Activated naive CD8-positive, alpha-beta T cell (primary cell): ENCODE data around the gene AADAT.
"Not testable (repeated sequence)": the region's sequence is repeated elsewhere in the genome, so short reads cannot be mapped to it uniquely, and the experiment has no call there.

Experiments
- H3K27ac Mint-ChIP-seq: one replicate; pipeline ENCODE4 v1.8.0; 2021; ENCODE audit warnings: mixed read lengths
- H3K27me3 Mint-ChIP-seq: one replicate; pipeline ENCODE4 v1.8.0; 2021; ENCODE audit warnings: mixed read lengths
- H3K36me3 Mint-ChIP-seq: one replicate; pipeline ENCODE4 v1.8.0; 2021; ENCODE audit warnings: mixed read lengths
- H3K4me1 Mint-ChIP-seq: one replicate; pipeline ENCODE4 v1.8.0; 2021; ENCODE audit warnings: low read depth, mixed read lengths
- H3K4me3 Mint-ChIP-seq: one replicate; pipeline ENCODE4 v1.8.0; 2021; ENCODE audit warnings: mild to moderate bottlenecking, mixed read lengths
- H3K9me3 Mint-ChIP-seq: one replicate; pipeline ENCODE4 v1.8.0; 2021; ENCODE audit warnings: low read depth, mixed read lengths

The AADAT gene

DNA sequence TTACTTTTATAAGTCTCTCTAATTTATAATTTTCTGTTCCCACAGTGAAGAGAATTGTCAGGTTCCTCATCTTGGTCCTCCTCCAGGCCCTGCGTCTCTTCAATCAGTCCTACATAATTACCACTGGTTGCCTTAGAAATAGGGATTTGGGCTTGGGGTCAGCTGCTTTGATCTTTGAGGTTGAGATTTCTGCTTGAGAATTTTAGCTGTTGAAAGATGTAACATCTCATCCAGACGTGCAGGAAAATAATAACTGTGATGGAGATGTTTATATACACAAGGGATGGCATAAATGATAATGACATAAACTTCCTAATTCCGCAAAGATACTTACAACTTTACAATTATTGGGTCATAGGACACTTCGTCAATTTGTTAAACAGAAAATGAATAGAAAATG, 30.3 kb downstream of the AADAT start:
- H3K9me3 Mint-ChIP-seq, result no peaks in the 10 kb centered on the region
- H3K4me1 Mint-ChIP-seq, result no peaks in the 10 kb centered on the region
- H3K4me3 Mint-ChIP-seq, result no peak overlapping the region
- no peaks in the 10 kb centered on the region for H3K36me3 Mint-ChIP-seq
- peaks cover 3% of the 10 kb centered on the region for H3K27me3 Mint-ChIP-seq
- no peak overlapping the region for H3K27ac Mint-ChIP-seq

DNA sequence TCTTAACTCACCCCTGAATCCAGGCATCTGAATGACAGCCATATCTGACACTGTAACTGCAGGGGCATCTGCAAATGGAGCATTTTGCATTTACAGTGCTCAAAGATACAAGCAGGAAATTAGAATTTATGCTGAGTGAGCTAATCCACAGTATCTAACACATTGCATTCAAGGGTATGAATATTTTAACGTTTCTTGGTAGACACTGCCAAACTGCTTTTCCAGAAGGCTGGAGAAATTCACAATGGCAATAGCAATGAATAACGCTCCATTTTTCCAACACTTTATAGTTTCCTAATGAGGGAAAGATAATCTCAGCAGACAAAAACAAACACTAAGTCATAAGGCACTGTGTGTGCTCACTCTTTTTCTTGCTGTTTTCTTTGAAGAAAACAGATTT, 30.9 kb downstream of the AADAT start:
- Mint-ChIP-seq H3K27me3 (peaks cover 3% of the 10 kb centered on the region), H3K4me3 (no peak overlapping the region), H3K9me3 (no peaks in the 10 kb centered on the region), H3K4me1 (no peaks in the 10 kb centered on the region), H3K27ac (no peak overlapping the region), H3K36me3 (no peaks in the 10 kb centered on the region)

- Mint-ChIP-seq H3K4me3 (no peak overlapping the region), H3K27me3 (peaks cover 3% of the 10 kb centered on the region), H3K27ac (no peak overlapping the region), H3K9me3 (no peaks in the 10 kb centered on the region), H3K4me1 (no peaks in the 10 kb centered on the region), H3K36me3 (no peaks in the 10 kb centered on the region)
Measured at GRCh38 chr4:170057866-170058265, 31.9 kb downstream of the AADAT start.

GRCh38 chr4:170052919-170053318, 36.8 kb downstream of the AADAT start:
- H3K4me1 Mint-ChIP-seq, result no peaks in the 10 kb centered on the region
- H3K9me3 Mint-ChIP-seq, result no peaks in the 10 kb centered on the region
- H3K4me3 Mint-ChIP-seq, result no peak overlapping the region
- H3K27me3 Mint-ChIP-seq, result peaks cover 2% of the 10 kb centered on the region
- no peak overlapping the region for H3K27ac Mint-ChIP-seq
- H3K36me3 Mint-ChIP-seq, result no peaks in the 10 kb centered on the region

DNA sequence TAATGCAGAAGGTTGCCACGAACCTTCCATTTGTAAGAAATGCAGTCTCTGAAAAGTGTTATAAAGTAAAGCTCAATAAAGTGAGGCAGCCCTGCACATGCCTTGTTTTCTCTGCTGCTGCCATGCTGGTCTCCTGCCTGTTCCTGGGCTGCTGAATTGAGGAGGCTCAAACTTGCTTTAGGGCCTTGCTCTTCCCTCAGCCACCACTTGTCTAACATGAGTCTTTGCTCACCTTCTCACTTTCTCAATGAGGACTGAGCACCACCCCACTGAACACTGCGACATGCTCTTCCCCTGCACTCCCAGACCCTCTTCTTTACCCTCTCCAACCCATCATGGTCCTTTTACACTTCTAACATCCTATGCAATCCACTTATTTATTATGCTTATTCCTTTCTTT, 38.4 kb downstream of the AADAT start:
- no peak overlapping the region for H3K4me3 Mint-ChIP-seq
- no peaks in the 10 kb centered on the region for H3K9me3 Mint-ChIP-seq

DNA sequence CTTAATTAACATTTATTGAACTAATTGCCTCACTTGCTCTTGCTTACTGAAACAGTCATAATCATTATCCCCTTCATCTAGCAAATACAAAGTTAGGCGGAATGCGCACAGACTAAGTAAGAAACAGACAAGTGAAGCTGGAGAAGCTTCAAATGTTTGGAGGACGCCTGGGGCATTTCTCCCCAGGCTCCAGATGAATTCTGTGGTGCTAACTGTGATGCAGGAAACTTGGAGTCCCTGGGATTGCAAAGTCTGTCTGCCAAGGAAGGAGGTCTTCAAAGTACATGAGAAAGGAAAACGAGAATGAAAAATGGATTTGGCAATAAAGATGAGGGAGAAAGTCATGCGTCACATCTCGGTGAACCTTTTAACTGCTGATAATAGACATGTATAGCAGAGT, 40.0 kb downstream of the AADAT start:
- Mint-ChIP-seq H3K9me3 (no peaks in the 10 kb centered on the region), H3K4me3 (no peak overlapping the region), H3K4me1 (no peaks in the 10 kb centered on the region), H3K36me3 (no peaks in the 10 kb centered on the region), H3K27ac (no peak overlapping the region), H3K27me3 (peaks cover under 1% of the 10 kb centered on the region)

More for the DNA sequence above, 38.4 kb downstream of the AADAT start:
- Mint-ChIP-seq H3K27ac (no peak overlapping the region), H3K27me3 (peaks cover 2% of the 10 kb centered on the region), H3K36me3 (no peaks in the 10 kb centered on the region), H3K4me1 (no peaks in the 10 kb centered on the region)

- H3K4me1 Mint-ChIP-seq, result no peaks in the 10 kb centered on the region
- no peaks in the 10 kb centered on the region for H3K36me3 Mint-ChIP-seq
- H3K27ac Mint-ChIP-seq, result no peak overlapping the region
- no peaks in the 10 kb centered on the region for H3K27me3 Mint-ChIP-seq
- H3K4me3 Mint-ChIP-seq, result no peak overlapping the region
- no peaks in the 10 kb centered on the region for H3K9me3 Mint-ChIP-seq
Measured at GRCh38 chr4:170047771-170048354, 41.9 kb downstream of the AADAT start.

DNA sequence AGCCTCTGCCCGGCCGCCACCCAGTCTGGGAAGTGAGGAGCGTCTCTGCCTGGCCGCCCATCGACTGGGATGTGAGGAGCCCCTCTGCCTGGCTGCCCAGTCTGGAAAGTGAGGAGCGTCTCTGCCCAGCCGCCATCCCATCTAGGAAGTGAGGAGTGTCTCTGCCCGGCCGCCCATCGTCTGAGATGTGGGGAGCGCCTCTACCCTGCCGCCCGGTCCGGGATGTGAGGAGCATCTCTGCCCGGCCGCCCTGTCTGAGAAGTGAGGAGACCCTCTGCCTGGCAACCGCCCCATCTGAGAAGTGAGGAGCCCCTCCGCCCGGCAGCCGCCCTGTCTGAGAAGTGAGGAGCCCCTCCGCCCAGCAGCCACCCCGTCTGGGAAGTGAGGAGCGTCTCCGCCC, 43.6 kb downstream of the AADAT start:
- H3K27me3 Mint-ChIP-seq, H3K4me1 Mint-ChIP-seq, H3K4me3 Mint-ChIP-seq, H3K27ac Mint-ChIP-seq, H3K9me3 Mint-ChIP-seq, H3K36me3 Mint-ChIP-seq: not testable (repeated sequence)

GRCh38 chr4:170040031-170040680, 49.6 kb downstream of the AADAT start:
- Mint-ChIP-seq H3K4me1 (no peaks in the 10 kb centered on the region), H3K36me3 (no peaks in the 10 kb centered on the region), H3K27ac (no peak overlapping the region), H3K9me3 (no peaks in the 10 kb centered on the region), H3K27me3 (no peaks in the 10 kb centered on the region), H3K4me3 (no peak overlapping the region)

DNA sequence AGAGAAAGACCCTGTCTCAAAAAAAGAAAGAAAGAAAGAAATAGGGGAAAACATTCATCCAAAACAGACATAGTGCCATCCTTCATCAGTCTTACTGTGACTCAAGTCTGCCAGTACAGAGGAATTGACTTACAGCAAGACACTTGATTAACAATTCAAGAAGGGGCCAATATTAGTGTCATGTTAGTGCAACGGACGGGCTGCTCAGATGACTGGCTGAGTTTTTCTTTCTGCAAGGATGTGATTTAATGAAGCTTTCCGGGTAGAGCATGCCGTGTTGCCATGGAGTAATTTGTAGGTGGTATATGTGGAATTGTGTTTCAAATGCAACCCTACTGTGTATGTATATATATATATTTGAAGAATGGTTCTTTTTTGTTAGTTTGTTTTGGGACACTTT, 51.0 kb downstream of the AADAT start:
- Mint-ChIP-seq H3K4me3 (no peak overlapping the region), H3K4me1 (no peaks in the 10 kb centered on the region), H3K9me3 (no peaks in the 10 kb centered on the region), H3K27ac (no peak overlapping the region), H3K27me3 (no peaks in the 10 kb centered on the region), H3K36me3 (no peaks in the 10 kb centered on the region)

GRCh38 chr4:170038232-170038631, 51.5 kb downstream of the AADAT start:
- Mint-ChIP-seq H3K9me3 (no peaks in the 10 kb centered on the region), H3K27me3 (no peaks in the 10 kb centered on the region), H3K4me1 (no peaks in the 10 kb centered on the region), H3K4me3 (no peak overlapping the region), H3K36me3 (no peaks in the 10 kb centered on the region), H3K27ac (no peak overlapping the region)

- no peaks in the 10 kb centered on the region for H3K4me1 Mint-ChIP-seq
- no peaks in the 10 kb centered on the region for H3K36me3 Mint-ChIP-seq
- no peaks in the 10 kb centered on the region for H3K27me3 Mint-ChIP-seq
- no peak overlapping the region for H3K4me3 Mint-ChIP-seq
- H3K27ac Mint-ChIP-seq, result no peak overlapping the region
- H3K9me3 Mint-ChIP-seq, result no peaks in the 10 kb centered on the region
Measured at GRCh38 chr4:170037481-170037880, 52.3 kb downstream of the AADAT start.

DNA sequence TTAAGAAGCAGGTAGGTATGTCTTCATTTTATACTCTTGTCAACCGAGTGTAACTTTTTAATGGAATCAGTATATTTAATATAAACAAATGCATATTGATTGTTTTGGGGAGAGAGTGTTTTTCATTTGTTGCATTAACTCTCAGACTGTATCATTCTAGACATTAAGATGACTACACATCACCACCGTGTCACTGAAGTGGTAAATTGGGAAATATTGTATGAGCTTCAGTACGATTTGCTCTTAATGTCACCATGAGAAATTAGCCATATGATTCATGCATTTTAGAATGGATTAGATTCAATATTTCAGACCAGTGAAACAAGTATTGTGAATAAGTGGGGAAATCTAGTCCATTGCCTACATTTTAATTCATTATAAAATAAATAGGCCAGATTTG, 53.9 kb downstream of the AADAT start:
- no peaks in the 10 kb centered on the region for H3K9me3 Mint-ChIP-seq
- H3K36me3 Mint-ChIP-seq, result no peaks in the 10 kb centered on the region
- no peak overlapping the region for H3K27ac Mint-ChIP-seq
- no peaks in the 10 kb centered on the region for H3K27me3 Mint-ChIP-seq
- H3K4me3 Mint-ChIP-seq, result no peak overlapping the region
- H3K4me1 Mint-ChIP-seq, result no peaks in the 10 kb centered on the region

- H3K4me3 Mint-ChIP-seq, result no peak overlapping the region
- H3K27ac Mint-ChIP-seq, result no peak overlapping the region
- no peaks in the 10 kb centered on the region for H3K9me3 Mint-ChIP-seq
- H3K4me1 Mint-ChIP-seq, result no peaks in the 10 kb centered on the region
- no peaks in the 10 kb centered on the region for H3K27me3 Mint-ChIP-seq
- H3K36me3 Mint-ChIP-seq, result no peaks in the 10 kb centered on the region
Measured at GRCh38 chr4:170035231-170035630, 54.5 kb downstream of the AADAT start.

DNA sequence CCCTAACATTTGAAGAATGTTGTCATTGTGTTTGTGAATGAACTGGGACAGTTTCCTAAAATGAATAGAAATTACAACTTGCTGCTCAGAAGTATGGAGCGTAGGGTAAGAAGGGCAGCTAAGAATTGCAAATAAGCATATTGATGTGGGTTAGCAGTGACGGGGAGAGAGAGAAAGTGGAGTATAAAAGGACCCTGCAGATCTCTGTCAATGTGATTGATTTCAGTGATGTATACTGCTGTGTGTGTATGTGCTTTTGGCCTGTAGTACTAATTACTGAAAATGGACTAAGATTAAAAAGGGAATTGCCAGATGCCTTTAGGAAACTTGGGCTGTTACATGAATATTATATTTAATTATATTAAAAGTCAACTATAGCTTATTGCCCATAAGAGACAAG, 55.8 kb downstream of the AADAT start:
- no peak overlapping the region for H3K4me3 Mint-ChIP-seq
- H3K4me1 Mint-ChIP-seq, result no peaks in the 10 kb centered on the region
- H3K36me3 Mint-ChIP-seq, result no peaks in the 10 kb centered on the region
- H3K27me3 Mint-ChIP-seq, result no peaks in the 10 kb centered on the region
- no peaks in the 10 kb centered on the region for H3K9me3 Mint-ChIP-seq
- H3K27ac Mint-ChIP-seq, result no peak overlapping the region

DNA sequence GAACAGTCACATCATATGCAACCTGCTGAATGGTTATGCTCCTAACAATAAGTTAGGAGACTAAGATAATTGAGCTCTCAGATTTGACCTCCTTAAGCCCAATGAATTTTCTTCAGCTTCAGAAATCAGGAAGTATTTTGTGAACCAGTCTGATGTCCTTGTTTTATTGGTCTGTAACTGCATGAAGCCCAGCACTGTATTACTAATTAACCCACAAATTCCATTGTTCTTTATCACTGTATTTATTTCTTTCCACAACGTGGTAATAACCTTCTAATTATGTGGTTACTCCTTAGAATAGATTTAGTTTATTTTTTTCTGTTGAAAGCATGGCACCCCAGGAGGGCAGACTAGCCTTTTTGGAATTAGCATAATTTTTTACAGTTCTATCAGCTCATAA, 59.6 kb downstream of the AADAT start:
- no peak overlapping the region for H3K27ac Mint-ChIP-seq
- peaks cover 13% of the 10 kb centered on the region for H3K4me1 Mint-ChIP-seq
- H3K9me3 Mint-ChIP-seq, result no peaks in the 10 kb centered on the region

More for the DNA sequence above, 59.6 kb downstream of the AADAT start:
- H3K4me3 Mint-ChIP-seq, result no peak overlapping the region
- no peaks in the 10 kb centered on the region for H3K36me3 Mint-ChIP-seq
- H3K27me3 Mint-ChIP-seq, result peaks cover 2% of the 10 kb centered on the region
